H9 (cell line): ENCODE results near the gene SLC1A5. TPM values are rescaled to one million over a fixed set of nuclear protein-coding genes. Genes with fewer than 3 reads are reported as not detected.

Experiments
- DNase-seq: peaks from one replicate; pipeline ENCODE4 v3.0.0-alpha.2; 2017
- H2AFZ ChIP-seq: one replicate; pipeline ENCODE4 v1.6.1; 2013; ENCODE audit warnings: mild to moderate bottlenecking, low read length, control low read depth, moderate library complexity
- H2AK5ac ChIP-seq: 2 replicates; pipeline ENCODE4 v1.6.1; 2013; ENCODE audit warnings: low read length, control low read depth, mixed read lengths; ENCODE audit not compliant: insufficient read length
- H2BK120ac ChIP-seq: one replicate; pipeline ENCODE4 v1.6.1; 2013; ENCODE audit warnings: low read depth, mild to moderate bottlenecking, low read length, control low read depth, inconsistent platforms; ENCODE audit not compliant: poor library complexity, severe bottlenecking
- H2BK12ac ChIP-seq: 2 replicates; pipeline ENCODE4 v1.6.1; 2013; ENCODE audit warnings: low read length, control low read depth, mixed read lengths, low read depth; ENCODE audit not compliant: insufficient read length
- H2BK15ac ChIP-seq: 2 replicates; pipeline ENCODE4 v1.6.1; 2013; ENCODE audit warnings: low read depth, low read length, control low read depth
- H2BK20ac ChIP-seq: one replicate; pipeline ENCODE4 v1.6.1; 2013; ENCODE audit warnings: low read depth, mild to moderate bottlenecking, low read length, control low read depth, inconsistent platforms; ENCODE audit not compliant: poor library complexity, severe bottlenecking
- H2BK5ac ChIP-seq: 2 replicates; pipeline ENCODE4 v1.6.1; 2013; ENCODE audit warnings: low read length, control low read depth, mixed read lengths; ENCODE audit not compliant: insufficient read length
- H3K14ac ChIP-seq: 2 replicates; pipeline ENCODE4 v1.6.1; 2013; ENCODE audit warnings: low read length, control low read depth; ENCODE audit not compliant: insufficient read depth
- H3K18ac ChIP-seq: 2 replicates; pipeline ENCODE4 v1.6.1; 2013; ENCODE audit warnings: low read depth, mild to moderate bottlenecking, mixed read lengths, low read length, control low read depth; ENCODE audit not compliant: insufficient read length
- H3K23ac ChIP-seq: 2 replicates; pipeline ENCODE4 v1.6.1; 2013; ENCODE audit warnings: low read length, control low read depth, mixed read lengths, low read depth; ENCODE audit not compliant: insufficient read length
- H3K23me2 ChIP-seq: 2 replicates; pipeline ENCODE4 v1.6.1; 2013; ENCODE audit warnings: low read depth, mild to moderate bottlenecking, mixed read lengths, low read length, control low read depth; ENCODE audit not compliant: insufficient read length, poor library complexity, severe bottlenecking
- H3K27ac ChIP-seq: 2 replicates; pipeline ENCODE4 v1.5.1; 2013; ENCODE audit warnings: low read length, control low read depth, mixed read lengths, low read depth; ENCODE audit not compliant: insufficient read length
- H3K27me3 ChIP-seq: 2 replicates; pipeline ENCODE4 v1.6.1; 2013; ENCODE audit warnings: low read length, control low read depth, inconsistent platforms; ENCODE audit not compliant: insufficient read depth
- H3K4ac ChIP-seq: 2 replicates; pipeline ENCODE4 v1.6.1; 2013; ENCODE audit warnings: low read depth, mild to moderate bottlenecking, control low read depth, inconsistent platforms, low read length, moderate library complexity
- H3K4me1 ChIP-seq: 2 replicates; pipeline ENCODE4 v1.6.1; 2013; ENCODE audit warnings: low read length, control low read depth, inconsistent platforms; ENCODE audit not compliant: insufficient read depth
- H3K4me2 ChIP-seq: 2 replicates; pipeline ENCODE4 v1.6.1; 2013; ENCODE audit warnings: low read length, control low read depth, mixed read lengths; ENCODE audit not compliant: insufficient read length, insufficient read depth
- H3K56ac ChIP-seq: 2 replicates; pipeline ENCODE4 v1.6.1; 2013; ENCODE audit warnings: low read depth, mild to moderate bottlenecking, mixed read lengths, low read length, control low read depth; ENCODE audit not compliant: insufficient read length
- H3K79me1 ChIP-seq: 2 replicates; pipeline ENCODE4 v1.6.1; 2013; ENCODE audit warnings: low read depth, mild to moderate bottlenecking, moderate library complexity, low read length, control low read depth, inconsistent platforms; ENCODE audit not compliant: insufficient read depth, poor library complexity, severe bottlenecking
- H3K79me2 ChIP-seq: 2 replicates; pipeline ENCODE4 v1.6.1; 2013; ENCODE audit warnings: low read length, control low read depth, inconsistent platforms; ENCODE audit not compliant: insufficient read depth
- H3K9ac ChIP-seq: 2 replicates; pipeline ENCODE4 v1.6.1; 2013; ENCODE audit warnings: low read length, control low read depth, mixed read lengths; ENCODE audit not compliant: insufficient read length; ENCODE audit errors: extremely low read depth
- H3K9me3 ChIP-seq: one replicate; pipeline ENCODE4 v1.6.1; 2013; ENCODE audit warnings: low read depth, low read length, inconsistent platforms; ENCODE audit not compliant: control insufficient read depth
- H3T11ph ChIP-seq: one replicate; pipeline ENCODE4 v1.6.1; 2013; ENCODE audit warnings: mild to moderate bottlenecking, low read length, control low read depth, inconsistent platforms
- H4K20me1 ChIP-seq: one replicate; pipeline ENCODE4 v1.6.1; 2013; ENCODE audit not compliant: control insufficient read depth, insufficient read length, insufficient read depth
- H4K5ac ChIP-seq: 2 replicates; pipeline ENCODE4 v1.6.1; 2013; ENCODE audit warnings: low read depth, mild to moderate bottlenecking, mixed read lengths, low read length, control low read depth; ENCODE audit not compliant: insufficient read length
- H4K8ac ChIP-seq: replicated peaks from 2 replicates; pipeline ENCODE4 v1.6.1; 2013; ENCODE audit warnings: low read length, control low read depth, mixed read lengths, low read depth; ENCODE audit not compliant: insufficient read length
- H4K91ac ChIP-seq: 2 replicates; pipeline ENCODE4 v1.6.1; 2013; ENCODE audit warnings: low read depth, mild to moderate bottlenecking, moderate library complexity, mixed read lengths, low read length, control low read depth; ENCODE audit not compliant: insufficient read length
- H3K27ac Mint-ChIP-seq, 3 experiments: 2 replicates in 2 of 3; 3 replicates in 1 of 3; pipeline ENCODE4 v1.8.0; 2020 to 2021; ENCODE audit warnings: mixed read lengths in 3 of 3, mild to moderate bottlenecking in 1 of 3, moderate library complexity in 1 of 3
- H3K27me3 Mint-ChIP-seq: 2 replicates; pipeline ENCODE4 v1.8.0; 2021; ENCODE audit warnings: low read depth, mild to moderate bottlenecking, moderate library complexity, mixed read lengths
- H3K36me3 Mint-ChIP-seq, 3 experiments: 2 replicates in 2 of 3; 3 replicates in 1 of 3; pipeline ENCODE4 v1.8.0; 2020 to 2021; ENCODE audit warnings: low read depth in 3 of 3, mixed read lengths in 3 of 3; ENCODE audit not compliant: insufficient read depth in 1 of 3
- H3K4me1 Mint-ChIP-seq, 2 experiments: 2 replicates each; pipeline ENCODE4 v1.8.0; 2020; ENCODE audit warnings: mixed read lengths in 2 of 2
- H3K4me3 Mint-ChIP-seq, 2 experiments: 2 replicates in 1 of 2; 3 replicates in 1 of 2; pipeline ENCODE4 v1.8.0; 2020 to 2021; ENCODE audit warnings: mild to moderate bottlenecking in 2 of 2, mixed read lengths in 2 of 2, moderate library complexity in 1 of 2
- H3K9me3 Mint-ChIP-seq, 2 experiments: 2 replicates in 1 of 2; 3 replicates in 1 of 2; pipeline ENCODE4 v1.8.0; 2020; ENCODE audit warnings: mild to moderate bottlenecking in 2 of 2, mixed read lengths in 2 of 2, moderate library complexity in 1 of 2
- WGBS: extraction: QIAGEN DNeasy Blood & Tissue Kit; methylation state at CpG from one replicate; pipeline ENCODE4 v1.1.7; 2013; ENCODE audit warnings: missing lambda C conversion rate, low lambda C conversion rate, mixed read lengths; ENCODE audit not compliant: insufficient read length; ENCODE audit errors: extremely low coverage; 5-methylcytosine and 5-hydroxymethylcytosine counted together
- total RNA-seq: library from RNA; stranded (reverse); gene quantifications from 2 replicates; pipeline ENCODE4 v1.2.1, GENCODE V29; 2021
- TF ChIP-seq, protein P1 (sequence below): fragments of 200-600 bp; sonication (generic); conservative IDR thresholded peaks from 3 replicates; pipeline ENCODE4 v1.8.0; 2021; ENCODE audit warnings: antibody characterized with exemption, mild to moderate bottlenecking

The SLC1A5 gene
- total RNA-seq, 1 experiment from 2014 or later, result 258 TPM

DNA sequence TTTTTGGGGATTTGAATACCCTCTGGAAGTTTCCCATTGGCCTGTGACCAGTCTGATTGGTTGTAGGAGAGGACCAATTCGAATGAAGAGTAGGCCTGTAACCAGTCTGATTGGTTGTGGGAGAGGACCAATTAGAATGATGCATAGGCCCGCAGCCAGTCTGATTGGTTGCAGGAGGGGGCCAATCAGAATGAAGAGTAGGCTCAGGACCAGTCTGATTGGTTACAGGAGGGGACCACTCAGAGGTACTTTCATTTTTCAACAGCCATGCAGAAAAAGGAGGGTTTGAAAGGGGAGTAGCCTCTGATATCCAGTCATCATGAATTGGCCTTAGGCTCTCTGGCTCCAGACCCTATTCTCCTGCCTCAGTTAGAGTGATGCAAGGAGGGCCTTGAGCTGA lies 30.4 kb upstream of the SLC1A5 start:
- Histone ChIP-seq H2BK20ac (no peak overlapping the region), H2AFZ (no peak overlapping the region), H3K56ac (no peak overlapping the region), H2BK12ac (no peak overlapping the region), H3K27ac (no peak overlapping the region), H3K9ac (no peak overlapping the region), H4K5ac (no peak overlapping the region), H3K4ac (no peak overlapping the region), H2AK5ac (no peak overlapping the region), H3K9me3 (no peaks in the 10 kb centered on the region), H2BK15ac (no peak overlapping the region), H3K79me1 (no peaks in the 10 kb centered on the region), H3K4me1 (no peaks in the 10 kb centered on the region), H3K18ac (no peak overlapping the region), H3K23me2 (no peaks in the 10 kb centered on the region), H4K91ac (no peak overlapping the region), H3K23ac (no peak overlapping the region), H3K79me2 (no peaks in the 10 kb centered on the region), H4K20me1 (no peaks in the 10 kb centered on the region), H3K27me3 (no peaks in the 10 kb centered on the region), H3K4me2 (no peak overlapping the region), H3K14ac (no peak overlapping the region), H2BK120ac (no peak overlapping the region), H4K8ac (no peak overlapping the region), H2BK5ac (no peak overlapping the region), H3T11ph (no peak overlapping the region)
- Mint-ChIP-seq H3K4me1 (peaks cover 9 to 11% of the 10 kb centered on the region in 2 experiments), H3K27me3 (peaks cover under 1% of the 10 kb centered on the region; the same call in 1 of the 2 replicates), H3K27ac (peak overlapping the region in 1 of 3 experiments; percentile 48; a peak in 1 of 7 replicates), H3K36me3 (no peaks in the 10 kb centered on the region), H3K4me3 (no peak overlapping the region), H3K9me3 (no peaks in the 10 kb centered on the region)
- WGBS, result no CpG with 5 or more reads among the region's 2 CpGs
- DNase-seq, result peak; percentile 43
- TF ChIP-seq, protein P1, sequence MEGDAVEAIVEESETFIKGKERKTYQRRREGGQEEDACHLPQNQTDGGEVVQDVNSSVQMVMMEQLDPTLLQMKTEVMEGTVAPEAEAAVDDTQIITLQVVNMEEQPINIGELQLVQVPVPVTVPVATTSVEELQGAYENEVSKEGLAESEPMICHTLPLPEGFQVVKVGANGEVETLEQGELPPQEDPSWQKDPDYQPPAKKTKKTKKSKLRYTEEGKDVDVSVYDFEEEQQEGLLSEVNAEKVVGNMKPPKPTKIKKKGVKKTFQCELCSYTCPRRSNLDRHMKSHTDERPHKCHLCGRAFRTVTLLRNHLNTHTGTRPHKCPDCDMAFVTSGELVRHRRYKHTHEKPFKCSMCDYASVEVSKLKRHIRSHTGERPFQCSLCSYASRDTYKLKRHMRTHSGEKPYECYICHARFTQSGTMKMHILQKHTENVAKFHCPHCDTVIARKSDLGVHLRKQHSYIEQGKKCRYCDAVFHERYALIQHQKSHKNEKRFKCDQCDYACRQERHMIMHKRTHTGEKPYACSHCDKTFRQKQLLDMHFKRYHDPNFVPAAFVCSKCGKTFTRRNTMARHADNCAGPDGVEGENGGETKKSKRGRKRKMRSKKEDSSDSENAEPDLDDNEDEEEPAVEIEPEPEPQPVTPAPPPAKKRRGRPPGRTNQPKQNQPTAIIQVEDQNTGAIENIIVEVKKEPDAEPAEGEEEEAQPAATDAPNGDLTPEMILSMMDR, result no peak
